Panc1 (cell line): ENCODE measurements around the gene HLA-A.

Experiments used
- POLR2AphosphoS5 ChIP-seq: IDR thresholded peaks from 2 replicates; pipeline ENCODE4 v1.6.1; 2012; ENCODE audit warnings: mild to moderate bottlenecking, low read depth, low read length, moderate library complexity
- SIN3A ChIP-seq: IDR thresholded peaks from 2 replicates; pipeline ENCODE4 v1.6.1; 2012; ENCODE audit warnings: low read depth, mild to moderate bottlenecking, low read length, moderate library complexity, borderline replicate concordance; ENCODE audit not compliant: insufficient read depth
- TCF7L2 ChIP-seq: IDR thresholded peaks from 2 replicates; pipeline ENCODE4 v1.6.1; 2011; ENCODE audit warnings: mild to moderate bottlenecking, low read depth, low read length, inconsistent platforms
- TF ChIP-seq, protein P1 (sequence below): fragments of 450-650 bp; IDR thresholded peaks from 2 replicates; pipeline ENCODE4 v1.5.1; 2017; ENCODE audit warnings: mild to moderate bottlenecking
- TF ChIP-seq, protein P2 (sequence below), 2 experiments: IDR thresholded peaks; 2 replicates each; pipeline ENCODE4 v1.6.1; 2011 to 2012; ENCODE audit warnings: low read depth in 2 of 2, control low read depth in 1 of 2, low read length in 1 of 2, mild to moderate bottlenecking in 1 of 2, moderate library complexity in 1 of 2; ENCODE audit not compliant: insufficient read depth in 1 of 2

DNA sequence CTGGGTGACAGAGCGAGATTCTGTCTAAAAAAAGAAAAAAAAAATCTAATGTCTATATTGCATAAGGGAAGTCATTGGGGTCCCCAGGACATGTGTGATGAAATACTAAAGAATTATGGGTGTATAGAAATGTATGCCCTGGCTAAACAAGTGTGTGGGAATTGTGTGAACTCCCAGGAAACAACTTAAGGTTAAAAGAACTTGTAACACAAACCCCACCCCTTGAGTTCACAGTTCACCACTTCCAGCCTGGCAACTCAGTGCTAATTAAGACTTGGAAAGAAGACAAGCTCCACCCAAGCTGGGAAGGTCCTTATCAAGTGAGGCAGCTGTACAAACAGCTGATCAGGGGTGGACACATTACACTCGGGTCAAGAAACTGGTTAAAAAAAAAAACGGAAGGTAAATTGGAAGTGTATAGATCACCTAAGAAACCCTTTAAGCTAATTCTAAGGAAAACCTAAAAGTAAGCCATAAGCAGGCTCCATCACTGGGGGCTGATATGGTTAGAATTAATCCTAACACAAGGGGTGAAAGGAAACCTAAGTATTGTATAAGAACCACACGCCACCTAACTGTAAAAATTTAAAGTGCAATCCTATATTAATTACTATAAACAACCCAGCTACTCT is 25.2 kb downstream of the HLA-A start:
- TF ChIP-seq POLR2AphosphoS5: no peak
- TF ChIP-seq, protein P1, sequence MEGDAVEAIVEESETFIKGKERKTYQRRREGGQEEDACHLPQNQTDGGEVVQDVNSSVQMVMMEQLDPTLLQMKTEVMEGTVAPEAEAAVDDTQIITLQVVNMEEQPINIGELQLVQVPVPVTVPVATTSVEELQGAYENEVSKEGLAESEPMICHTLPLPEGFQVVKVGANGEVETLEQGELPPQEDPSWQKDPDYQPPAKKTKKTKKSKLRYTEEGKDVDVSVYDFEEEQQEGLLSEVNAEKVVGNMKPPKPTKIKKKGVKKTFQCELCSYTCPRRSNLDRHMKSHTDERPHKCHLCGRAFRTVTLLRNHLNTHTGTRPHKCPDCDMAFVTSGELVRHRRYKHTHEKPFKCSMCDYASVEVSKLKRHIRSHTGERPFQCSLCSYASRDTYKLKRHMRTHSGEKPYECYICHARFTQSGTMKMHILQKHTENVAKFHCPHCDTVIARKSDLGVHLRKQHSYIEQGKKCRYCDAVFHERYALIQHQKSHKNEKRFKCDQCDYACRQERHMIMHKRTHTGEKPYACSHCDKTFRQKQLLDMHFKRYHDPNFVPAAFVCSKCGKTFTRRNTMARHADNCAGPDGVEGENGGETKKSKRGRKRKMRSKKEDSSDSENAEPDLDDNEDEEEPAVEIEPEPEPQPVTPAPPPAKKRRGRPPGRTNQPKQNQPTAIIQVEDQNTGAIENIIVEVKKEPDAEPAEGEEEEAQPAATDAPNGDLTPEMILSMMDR: peak; percentile 56; the same call in 1 of the 2 replicates
- no peak for TF ChIP-seq SIN3A
- TF ChIP-seq, protein P2, sequence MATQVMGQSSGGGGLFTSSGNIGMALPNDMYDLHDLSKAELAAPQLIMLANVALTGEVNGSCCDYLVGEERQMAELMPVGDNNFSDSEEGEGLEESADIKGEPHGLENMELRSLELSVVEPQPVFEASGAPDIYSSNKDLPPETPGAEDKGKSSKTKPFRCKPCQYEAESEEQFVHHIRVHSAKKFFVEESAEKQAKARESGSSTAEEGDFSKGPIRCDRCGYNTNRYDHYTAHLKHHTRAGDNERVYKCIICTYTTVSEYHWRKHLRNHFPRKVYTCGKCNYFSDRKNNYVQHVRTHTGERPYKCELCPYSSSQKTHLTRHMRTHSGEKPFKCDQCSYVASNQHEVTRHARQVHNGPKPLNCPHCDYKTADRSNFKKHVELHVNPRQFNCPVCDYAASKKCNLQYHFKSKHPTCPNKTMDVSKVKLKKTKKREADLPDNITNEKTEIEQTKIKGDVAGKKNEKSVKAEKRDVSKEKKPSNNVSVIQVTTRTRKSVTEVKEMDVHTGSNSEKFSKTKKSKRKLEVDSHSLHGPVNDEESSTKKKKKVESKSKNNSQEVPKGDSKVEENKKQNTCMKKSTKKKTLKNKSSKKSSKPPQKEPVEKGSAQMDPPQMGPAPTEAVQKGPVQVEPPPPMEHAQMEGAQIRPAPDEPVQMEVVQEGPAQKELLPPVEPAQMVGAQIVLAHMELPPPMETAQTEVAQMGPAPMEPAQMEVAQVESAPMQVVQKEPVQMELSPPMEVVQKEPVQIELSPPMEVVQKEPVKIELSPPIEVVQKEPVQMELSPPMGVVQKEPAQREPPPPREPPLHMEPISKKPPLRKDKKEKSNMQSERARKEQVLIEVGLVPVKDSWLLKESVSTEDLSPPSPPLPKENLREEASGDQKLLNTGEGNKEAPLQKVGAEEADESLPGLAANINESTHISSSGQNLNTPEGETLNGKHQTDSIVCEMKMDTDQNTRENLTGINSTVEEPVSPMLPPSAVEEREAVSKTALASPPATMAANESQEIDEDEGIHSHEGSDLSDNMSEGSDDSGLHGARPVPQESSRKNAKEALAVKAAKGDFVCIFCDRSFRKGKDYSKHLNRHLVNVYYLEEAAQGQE (IDR thresholded peaks at IDR 0.05; ENCODE audit: insufficient read depth in 1 of 2, low read depth in 2 of 2, low read length in 1 of 2): no peak
- TF ChIP-seq TCF7L2: no peak
